Colonic mucosa (tissue), 4 donors: ENCODE results near the gene TMEM126B. TPM values are rescaled to one million over a fixed set of nuclear protein-coding genes. Genes with fewer than 3 reads are reported as not detected.
A peak's percentile ranks its signal among the peaks of the same experiment; 100 is the strongest.

Experiments used
- DNase-seq: peaks from one replicate; pipeline ENCODE4 v3.0.0-alpha.2; 2020
- H3K27ac ChIP-seq: fragments of 200-600 bp; one replicate; pipeline ENCODE4 v1.8.0; 2021
- H3K27me3 ChIP-seq: fragments of 200-600 bp; one replicate; pipeline ENCODE4 v1.8.0; 2021
- H3K36me3 ChIP-seq: fragments of 200-600 bp; one replicate; pipeline ENCODE4 v1.8.0; 2021
- H3K4me1 ChIP-seq: fragments of 200-600 bp; one replicate; pipeline ENCODE4 v1.8.0; 2021; ENCODE audit warnings: mild to moderate bottlenecking
- H3K4me3 ChIP-seq: fragments of 200-600 bp; one replicate; pipeline ENCODE4 v1.8.0; 2021
- H3K9ac ChIP-seq, 2 donors: one replicate each; pipeline ENCODE4 v1.7.0; 2013; ENCODE audit warnings: control low read depth in 2 of 2, low read depth in 2 of 2, low read length in 2 of 2
- H3K9me3 ChIP-seq: fragments of 200-600 bp; one replicate; pipeline ENCODE4 v1.8.0; 2021
- CTCF ChIP-seq: fragments of 200-600 bp; IDR thresholded peaks from one replicate; pipeline ENCODE4 v1.8.0; 2022; ENCODE audit warnings: antibody characterized with exemption, mild to moderate bottlenecking
- intact Hi-C: fragments of 100-400 bp; cut with DNase I; formaldehyde crosslinking; loops from one replicate; pipeline ENCODE4 v1.14.1; 2022
- total RNA-seq, 2 donors: library from RNA; stranded (reverse); fragmentation: NEBNext Ultra II Directional in 1 of 2; extraction: Animal tissue kit (Norgen Biotek cat#: 25700) in 1 of 2; gene quantifications; one replicate each; pipeline ENCODE4 v1.2.1, GENCODE V29; 2021
- donor health status: healthy.
- donor health status: DM: no; HTN: no; CAD: no.
- donor health status: DM: no; HTN: no; CAD: no.

The TMEM126B gene
- total RNA-seq, result 10 to 100 TPM; 43.5 to 47.7 TPM

- no peaks in the 10 kb centered on the region for H3K27me3 ChIP-seq
- H3K27ac ChIP-seq, result peak within 1 kb of the TSS; percentile 85
- H3K36me3 ChIP-seq, result no peaks in the 10 kb centered on the region
- DNase-seq, result peak; percentile 99
- no peaks in the 10 kb centered on the region for H3K9me3 ChIP-seq
- H3K4me1 ChIP-seq, result peaks cover 6% of the 10 kb centered on the region
- TF ChIP-seq CTCF, result no peak
- peak within 1 kb of the TSS; percentile 90 to 93 for H3K9ac ChIP-seq
- H3K4me3 ChIP-seq, result peak within 1 kb of the TSS; percentile 58
- intact Hi-C loops, result no loop called here
These were observed at the start of gene TMEM126B for GRCh38 chr11:85627998-85628770. TSS of gene TMEM126B (plus strand) at chr11:85628593. CDS start at chr11:85628608, 15 bp downstream.

GRCh38 chr11:85582111-85582510 lies 46.3 kb upstream of the TMEM126B start:
- no peaks in the 10 kb centered on the region for H3K9me3 ChIP-seq
- H3K27me3 ChIP-seq, result no peaks in the 10 kb centered on the region
- DNase-seq, result no peak
- no peak overlapping the region for H3K9ac ChIP-seq
- no peaks in the 10 kb centered on the region for H3K36me3 ChIP-seq
- no peaks in the 10 kb centered on the region for H3K4me1 ChIP-seq
- intact Hi-C loops, result loop anchor here (10.0 kb wide), 1 partner anchor 797 kb away; no protein-coding TSS in a partner anchor
- H3K27ac ChIP-seq, result no peak overlapping the region
- no peak for TF ChIP-seq CTCF
- no peak overlapping the region for H3K4me3 ChIP-seq

- Histone ChIP-seq H3K27me3 (no peaks in the 10 kb centered on the region), H3K4me3 (no peak overlapping the region), H3K27ac (no peak overlapping the region), H3K36me3 (no peaks in the 10 kb centered on the region), H3K9me3 (no peaks in the 10 kb centered on the region), H3K9ac (no peak overlapping the region), H3K4me1 (no peaks in the 10 kb centered on the region)
- DNase-seq, result no peak
- no peak for TF ChIP-seq CTCF
- intact Hi-C loops, result loop anchor here (10.0 kb wide), 1 partner anchor 805 kb away; no protein-coding TSS in a partner anchor
These were observed 39.0 kb upstream of the TMEM126B start for GRCh38 chr11:85589373-85589772.

- DNase-seq, result no peak
- no peaks in the 10 kb centered on the region for H3K36me3 ChIP-seq
- H3K27ac ChIP-seq, result no peak overlapping the region
- intact Hi-C loops, result no loop called here
- no peaks in the 10 kb centered on the region for H3K4me1 ChIP-seq
- H3K27me3 ChIP-seq, result no peaks in the 10 kb centered on the region
- TF ChIP-seq CTCF, result peak; percentile 15
- no peaks in the 10 kb centered on the region for H3K9me3 ChIP-seq
- H3K9ac ChIP-seq, result no peak overlapping the region
- no peak overlapping the region for H3K4me3 ChIP-seq
These were observed 37.4 kb upstream of the TMEM126B start for GRCh38 chr11:85590848-85591483.

- Histone ChIP-seq H3K27ac (no peak overlapping the region), H3K36me3 (no peaks in the 10 kb centered on the region), H3K4me3 (no peak overlapping the region), H3K9ac (no peak overlapping the region), H3K27me3 (no peaks in the 10 kb centered on the region), H3K4me1 (no peaks in the 10 kb centered on the region), H3K9me3 (no peaks in the 10 kb centered on the region)
- intact Hi-C loops, result no loop called here
- peak; percentile 51 for TF ChIP-seq CTCF
- no peak for DNase-seq
These were observed 33.0 kb upstream of the TMEM126B start for GRCh38 chr11:85595285-85595884.
